HFFc6 (cell line): ENCODE data around the gene CCT7. TPM values are rescaled to one million over a fixed set of nuclear protein-coding genes. Genes with fewer than 3 reads are reported as not detected.

Source experiments
- DNase-seq: peaks from one replicate; pipeline ENCODE4 v3.0.0-alpha.2; 2018
- H3K27ac Mint-ChIP-seq: 2 replicates; pipeline ENCODE4 v1.8.0; 2020; ENCODE audit warnings: mild to moderate bottlenecking, mixed read lengths
- H3K27me3 Mint-ChIP-seq: 2 replicates; pipeline ENCODE4 v1.8.0; 2021; ENCODE audit warnings: mild to moderate bottlenecking, moderate library complexity, mixed read lengths; ENCODE audit not compliant: insufficient read depth
- H3K36me3 Mint-ChIP-seq: 2 replicates; pipeline ENCODE4 v1.8.0; 2021; ENCODE audit warnings: low read depth, mixed read lengths
- H3K4me1 Mint-ChIP-seq: 2 replicates; pipeline ENCODE4 v1.8.0; 2020; ENCODE audit warnings: low read depth, mixed read lengths
- H3K4me3 Mint-ChIP-seq: 2 replicates; pipeline ENCODE4 v1.8.0; 2020; ENCODE audit warnings: mild to moderate bottlenecking, moderate library complexity, mixed read lengths
- H3K9me3 Mint-ChIP-seq: 2 replicates; pipeline ENCODE4 v1.8.0; 2020; ENCODE audit warnings: mild to moderate bottlenecking, mixed read lengths
- total RNA-seq, 6 experiments: library from RNA; stranded (reverse); fragmentation: NEBNext Ultra II Directional; extraction: Animal tissue kit (Norgen Biotek cat#: 25700); gene quantifications; 2 replicates in 1 of 6; 3 replicates in 5 of 6; pipeline ENCODE4 v1.2.3, GENCODE V29; 2021
- TF ChIP-seq, protein P1 (sequence below): fragments of 200-600 bp; sonication (generic); IDR thresholded peaks from 2 replicates; pipeline ENCODE4 v1.5.0; 2021; ENCODE audit warnings: antibody characterized with exemption, mild to moderate bottlenecking

The CCT7 gene
- total RNA-seq, 6 experiments from 2014 or later: 350 to 492 (median 406) TPM

DNA sequence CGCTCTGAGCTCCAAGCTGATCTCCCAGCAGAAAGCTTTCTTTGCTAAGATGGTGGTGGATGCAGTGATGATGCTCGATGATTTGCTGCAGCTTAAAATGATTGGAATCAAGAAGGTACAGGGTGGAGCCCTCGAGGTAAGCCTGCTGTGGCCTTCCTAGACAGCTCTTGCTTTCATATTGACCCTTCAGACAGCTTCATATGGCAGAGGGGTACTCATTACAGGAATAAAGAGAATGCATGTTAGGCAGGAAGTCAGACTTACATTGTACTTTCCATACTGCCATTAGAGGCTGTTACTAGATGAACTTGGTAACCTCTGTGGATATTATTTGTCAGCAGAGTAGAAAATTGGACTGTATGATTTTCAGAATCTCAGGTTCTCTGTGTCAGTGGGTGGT is 10.5 kb downstream of the CCT7 start:
- H3K27me3 Mint-ChIP-seq: no peaks in the 10 kb centered on the region
- peak overlapping the region; percentile 47; the same call in 1 of the 2 replicates for H3K27ac Mint-ChIP-seq
- H3K4me1 Mint-ChIP-seq: peaks cover 40% of the 10 kb centered on the region
- H3K9me3 Mint-ChIP-seq: no peaks in the 10 kb centered on the region
- TF ChIP-seq, protein P1, sequence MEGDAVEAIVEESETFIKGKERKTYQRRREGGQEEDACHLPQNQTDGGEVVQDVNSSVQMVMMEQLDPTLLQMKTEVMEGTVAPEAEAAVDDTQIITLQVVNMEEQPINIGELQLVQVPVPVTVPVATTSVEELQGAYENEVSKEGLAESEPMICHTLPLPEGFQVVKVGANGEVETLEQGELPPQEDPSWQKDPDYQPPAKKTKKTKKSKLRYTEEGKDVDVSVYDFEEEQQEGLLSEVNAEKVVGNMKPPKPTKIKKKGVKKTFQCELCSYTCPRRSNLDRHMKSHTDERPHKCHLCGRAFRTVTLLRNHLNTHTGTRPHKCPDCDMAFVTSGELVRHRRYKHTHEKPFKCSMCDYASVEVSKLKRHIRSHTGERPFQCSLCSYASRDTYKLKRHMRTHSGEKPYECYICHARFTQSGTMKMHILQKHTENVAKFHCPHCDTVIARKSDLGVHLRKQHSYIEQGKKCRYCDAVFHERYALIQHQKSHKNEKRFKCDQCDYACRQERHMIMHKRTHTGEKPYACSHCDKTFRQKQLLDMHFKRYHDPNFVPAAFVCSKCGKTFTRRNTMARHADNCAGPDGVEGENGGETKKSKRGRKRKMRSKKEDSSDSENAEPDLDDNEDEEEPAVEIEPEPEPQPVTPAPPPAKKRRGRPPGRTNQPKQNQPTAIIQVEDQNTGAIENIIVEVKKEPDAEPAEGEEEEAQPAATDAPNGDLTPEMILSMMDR: no peak
- peaks cover 43% of the 10 kb centered on the region for H3K36me3 Mint-ChIP-seq
- DNase-seq: no peak
- H3K4me3 Mint-ChIP-seq: no peak overlapping the region

DNA sequence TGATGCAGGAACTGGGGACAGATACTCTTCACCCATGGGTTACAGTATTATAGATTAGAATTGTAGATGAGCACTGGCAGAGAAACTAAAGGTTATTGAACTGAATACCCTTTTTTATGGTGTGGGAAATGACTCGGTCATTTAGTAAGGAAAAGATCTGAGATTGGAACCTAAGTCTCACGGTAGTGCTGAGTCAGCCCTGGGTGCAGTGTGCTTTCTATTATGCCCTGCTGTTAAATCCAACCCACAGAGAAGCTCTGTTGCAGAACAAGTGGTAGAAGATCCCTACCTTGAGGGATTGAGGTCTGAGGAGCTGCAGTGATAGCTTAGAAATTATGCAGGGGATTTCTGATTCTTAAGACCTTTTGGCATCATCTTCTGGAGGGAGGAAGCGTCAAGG is 12.7 kb downstream of the CCT7 start:
- Mint-ChIP-seq H3K27ac (no peak overlapping the region), H3K4me3 (no peak overlapping the region), H3K36me3 (peaks cover 52% of the 10 kb centered on the region), H3K27me3 (no peaks in the 10 kb centered on the region), H3K4me1 (peaks cover 34% of the 10 kb centered on the region), H3K9me3 (no peaks in the 10 kb centered on the region)
- TF ChIP-seq, protein P1: no peak
- no peak for DNase-seq

DNA sequence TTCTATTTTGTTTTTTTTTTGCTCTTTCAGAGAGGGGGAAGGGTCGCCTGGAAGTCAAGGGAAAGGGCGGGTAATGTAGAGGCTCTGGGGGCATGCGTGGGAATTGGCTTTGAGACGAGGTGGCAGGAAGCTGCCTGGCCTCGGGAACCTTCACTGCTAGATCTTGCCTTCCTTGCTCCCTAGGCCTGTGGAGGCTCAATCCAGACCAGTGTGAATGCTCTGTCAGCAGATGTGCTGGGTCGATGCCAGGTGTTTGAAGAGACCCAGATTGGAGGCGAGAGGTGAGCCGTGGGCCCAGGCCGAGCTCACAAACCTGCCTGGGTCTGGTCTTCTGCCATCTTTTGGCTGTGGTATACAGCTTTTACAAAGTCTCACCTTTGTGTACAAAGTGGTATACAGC is 15.5 kb downstream of the CCT7 start:
- Mint-ChIP-seq H3K4me1 (peaks cover 15% of the 10 kb centered on the region), H3K36me3 (peaks cover 53% of the 10 kb centered on the region), H3K9me3 (no peaks in the 10 kb centered on the region), H3K4me3 (no peak overlapping the region), H3K27ac (no peak overlapping the region), H3K27me3 (no peaks in the 10 kb centered on the region)
- TF ChIP-seq, protein P1: no peak
- no peak for DNase-seq

DNA sequence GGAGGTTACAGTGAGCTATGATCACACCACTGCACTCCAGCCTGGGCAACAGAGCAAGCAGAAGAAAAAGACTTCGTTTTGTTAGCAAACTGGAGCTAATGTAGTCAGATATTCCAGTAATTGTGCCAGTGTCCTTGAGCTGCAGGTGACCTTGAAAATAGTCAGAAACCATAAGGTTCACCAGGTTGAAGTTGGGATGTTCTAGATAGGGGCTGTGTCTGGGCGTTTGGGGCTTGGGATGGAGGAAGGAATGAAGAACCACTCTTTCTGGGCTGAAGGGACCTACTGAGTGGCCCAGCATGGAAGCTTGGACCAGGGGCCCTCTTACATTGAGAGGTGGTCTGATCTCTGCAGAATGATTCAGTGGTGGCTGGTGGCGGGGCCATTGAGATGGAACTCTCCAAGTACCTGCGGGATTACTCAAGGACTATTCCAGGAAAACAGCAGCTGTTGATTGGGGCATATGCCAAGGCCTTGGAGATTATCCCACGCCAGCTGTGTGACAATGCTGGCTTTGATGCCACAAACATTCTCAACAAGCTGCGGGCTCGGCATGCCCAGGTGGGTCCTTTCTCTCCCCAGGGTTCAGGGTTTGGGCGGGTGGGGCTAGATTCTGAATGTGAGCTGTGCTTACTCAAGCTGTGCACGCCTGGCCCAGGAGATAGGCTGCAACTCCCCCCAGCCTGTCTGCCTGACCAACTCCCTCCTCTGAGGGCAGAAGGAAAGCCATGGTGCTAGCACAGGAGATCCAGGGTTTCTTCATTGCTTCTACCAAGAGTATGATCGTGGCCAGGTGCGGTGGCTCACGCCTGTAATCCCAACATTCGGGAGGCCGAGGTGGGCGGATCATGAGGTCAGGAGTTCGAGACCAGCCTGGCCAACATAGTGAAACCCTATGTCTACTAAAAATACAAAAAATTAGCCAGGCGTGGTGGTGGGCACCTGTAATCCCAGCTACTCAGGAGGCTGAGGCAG is 17.1 kb downstream of the CCT7 start:
- no peak overlapping the region for H3K27ac Mint-ChIP-seq
- TF ChIP-seq, protein P1: no peak
- H3K27me3 Mint-ChIP-seq: no peaks in the 10 kb centered on the region
- DNase-seq: no peak
- no peaks in the 10 kb centered on the region for H3K9me3 Mint-ChIP-seq
- H3K4me1 Mint-ChIP-seq: peaks cover 11% of the 10 kb centered on the region
- H3K4me3 Mint-ChIP-seq: no peak overlapping the region
- H3K36me3 Mint-ChIP-seq: peaks cover 45% of the 10 kb centered on the region

DNA sequence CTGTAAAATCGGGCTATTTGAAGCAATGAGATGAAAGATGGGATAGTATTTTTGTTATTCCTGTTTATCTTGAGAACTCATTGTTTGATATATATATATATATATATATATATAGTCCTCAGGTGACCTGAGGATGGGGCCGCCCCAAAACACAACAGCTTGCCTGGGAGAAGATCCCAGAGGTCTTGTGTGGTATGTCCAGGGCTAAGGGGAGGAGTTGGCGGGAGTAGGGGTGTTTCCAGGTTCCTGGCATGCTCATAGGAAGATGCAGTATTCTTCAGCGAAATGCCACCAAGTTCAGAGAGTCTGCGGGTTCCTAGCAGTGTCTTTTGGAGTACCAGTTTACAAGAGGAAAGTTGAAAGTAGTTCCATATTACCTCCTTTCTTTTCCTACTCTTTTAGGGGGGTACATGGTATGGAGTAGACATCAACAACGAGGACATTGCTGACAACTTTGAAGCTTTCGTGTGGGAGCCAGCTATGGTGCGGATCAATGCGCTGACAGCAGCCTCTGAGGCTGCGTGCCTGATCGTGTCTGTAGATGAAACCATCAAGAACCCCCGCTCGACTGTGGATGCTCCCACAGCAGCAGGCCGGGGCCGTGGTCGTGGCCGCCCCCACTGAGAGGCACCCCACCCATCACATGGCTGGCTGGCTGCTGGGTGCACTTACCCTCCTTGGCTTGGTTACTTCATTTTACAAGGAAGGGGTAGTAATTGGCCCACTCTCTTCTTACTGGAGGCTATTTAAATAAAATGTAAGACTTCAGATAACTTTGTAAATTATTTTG is 18.3 kb downstream of the CCT7 start:
- no peak for DNase-seq
- H3K27ac Mint-ChIP-seq: no peak overlapping the region
- no peak overlapping the region for H3K4me3 Mint-ChIP-seq
- H3K9me3 Mint-ChIP-seq: no peaks in the 10 kb centered on the region
- H3K4me1 Mint-ChIP-seq: no peaks in the 10 kb centered on the region
- no peaks in the 10 kb centered on the region; the same call in 1 of the 2 replicates for H3K27me3 Mint-ChIP-seq
- TF ChIP-seq, protein P1: no peak
- H3K36me3 Mint-ChIP-seq: peaks cover 33% of the 10 kb centered on the region
